Trophoblast cell (in vitro differentiated cells and primary cell): ENCODE measurements around the gene CD2AP.
A peak's percentile ranks its signal among the peaks of the same experiment; 100 is the strongest.

Source experiments
- DNase-seq, 2 donors: peaks; one replicate each; pipeline ENCODE4 v3.0.0-alpha.2; 2016
- H2AFZ ChIP-seq: 2 replicates; pipeline ENCODE4 v1.6.1; 2013; ENCODE audit warnings: low read length, moderate library complexity, mild to moderate bottlenecking; ENCODE audit not compliant: insufficient read depth, poor library complexity
- H2AK5ac ChIP-seq: 2 replicates; pipeline ENCODE4 v1.6.1; 2013; ENCODE audit warnings: mild to moderate bottlenecking, low read length
- H2BK120ac ChIP-seq: 2 replicates; pipeline ENCODE4 v1.6.1; 2013; ENCODE audit warnings: low read length, mild to moderate bottlenecking, moderate library complexity; ENCODE audit not compliant: insufficient read depth, poor library complexity
- H2BK12ac ChIP-seq: 2 replicates; pipeline ENCODE4 v1.6.1; 2013; ENCODE audit warnings: mild to moderate bottlenecking, low read length, moderate library complexity
- H2BK5ac ChIP-seq: 2 replicates; pipeline ENCODE4 v1.6.1; 2013; ENCODE audit warnings: low read length, low read depth, moderate library complexity, mild to moderate bottlenecking; ENCODE audit not compliant: poor library complexity
- H3K14ac ChIP-seq: 2 replicates; pipeline ENCODE4 v1.6.1; 2013; ENCODE audit warnings: mild to moderate bottlenecking, low read length
- H3K18ac ChIP-seq: 2 replicates; pipeline ENCODE4 v1.6.1; 2013; ENCODE audit warnings: mild to moderate bottlenecking, low read length
- H3K23ac ChIP-seq: 2 replicates; pipeline ENCODE4 v1.6.1; 2013; ENCODE audit warnings: low read length
- H3K27ac ChIP-seq: 2 replicates; pipeline ENCODE4 v1.5.1; 2013; ENCODE audit warnings: low read depth, mild to moderate bottlenecking, inconsistent platforms, low read length, moderate library complexity
- H3K27me3 ChIP-seq: 2 replicates; pipeline ENCODE4 v1.6.1; 2013; ENCODE audit warnings: inconsistent platforms, mild to moderate bottlenecking, low read length, moderate library complexity; ENCODE audit not compliant: insufficient read depth
- H3K36me3 ChIP-seq, 2 experiments: 1 replicate in 1 of 2; 2 replicates in 1 of 2; pipeline ENCODE4 v1.6.1; 2013; ENCODE audit warnings: low read length in 2 of 2, mild to moderate bottlenecking in 2 of 2, moderate library complexity in 1 of 2; ENCODE audit not compliant: insufficient read depth in 2 of 2, control insufficient read depth in 1 of 2
- H3K4ac ChIP-seq: 2 replicates; pipeline ENCODE4 v1.6.1; 2013; ENCODE audit warnings: low read depth, mild to moderate bottlenecking, low read length, moderate library complexity
- H3K4me1 ChIP-seq, 2 experiments: 1 replicate in 1 of 2; 2 replicates in 1 of 2; pipeline ENCODE4 v1.6.1; 2013; ENCODE audit warnings: low read length in 2 of 2, mild to moderate bottlenecking in 2 of 2, moderate library complexity in 1 of 2; ENCODE audit not compliant: insufficient read depth in 2 of 2, control insufficient read depth in 1 of 2
- H3K4me2 ChIP-seq: 2 replicates; pipeline ENCODE4 v1.6.1; 2013; ENCODE audit warnings: inconsistent platforms, mild to moderate bottlenecking, low read length, moderate library complexity
- H3K4me3 ChIP-seq: 2 replicates; pipeline ENCODE4 v1.5.1; 2013; ENCODE audit warnings: mild to moderate bottlenecking, low read depth, low read length, inconsistent platforms
- H3K79me1 ChIP-seq: one replicate; pipeline ENCODE4 v1.6.1; 2013; ENCODE audit warnings: low read length
- H3K79me2 ChIP-seq: 2 replicates; pipeline ENCODE4 v1.6.1; 2013; ENCODE audit warnings: low read length, mild to moderate bottlenecking; ENCODE audit not compliant: control insufficient read depth, insufficient read depth, poor library complexity
- H3K9ac ChIP-seq: 2 replicates; pipeline ENCODE4 v1.6.1; 2013; ENCODE audit warnings: mild to moderate bottlenecking, low read length
- H3K9me3 ChIP-seq: 2 replicates; pipeline ENCODE4 v1.6.1; 2013; ENCODE audit warnings: low read depth, mild to moderate bottlenecking, control low read depth, inconsistent platforms, low read length; ENCODE audit not compliant: insufficient read depth
- H4K12ac ChIP-seq: 2 replicates; pipeline ENCODE4 v1.6.1; 2013; ENCODE audit warnings: low read depth, mild to moderate bottlenecking, low read length, moderate library complexity
- H4K8ac ChIP-seq: 2 replicates; pipeline ENCODE4 v1.6.1; 2013; ENCODE audit warnings: low read depth, mild to moderate bottlenecking, low read length, moderate library complexity
- H4K91ac ChIP-seq: one replicate; pipeline ENCODE4 v1.6.1; 2013; ENCODE audit warnings: low read depth, mild to moderate bottlenecking, low read length, moderate library complexity
- WGBS: extraction: QIAGEN DNeasy Blood & Tissue Kit; methylation state at CpG from one replicate; pipeline ENCODE4 v1.1.7; 2013; ENCODE audit warnings: missing lambda C conversion rate; ENCODE audit not compliant: insufficient read length, insufficient coverage; ENCODE audit errors: extremely low coverage; 5-methylcytosine and 5-hydroxymethylcytosine counted together

The CD2AP gene

DNA sequence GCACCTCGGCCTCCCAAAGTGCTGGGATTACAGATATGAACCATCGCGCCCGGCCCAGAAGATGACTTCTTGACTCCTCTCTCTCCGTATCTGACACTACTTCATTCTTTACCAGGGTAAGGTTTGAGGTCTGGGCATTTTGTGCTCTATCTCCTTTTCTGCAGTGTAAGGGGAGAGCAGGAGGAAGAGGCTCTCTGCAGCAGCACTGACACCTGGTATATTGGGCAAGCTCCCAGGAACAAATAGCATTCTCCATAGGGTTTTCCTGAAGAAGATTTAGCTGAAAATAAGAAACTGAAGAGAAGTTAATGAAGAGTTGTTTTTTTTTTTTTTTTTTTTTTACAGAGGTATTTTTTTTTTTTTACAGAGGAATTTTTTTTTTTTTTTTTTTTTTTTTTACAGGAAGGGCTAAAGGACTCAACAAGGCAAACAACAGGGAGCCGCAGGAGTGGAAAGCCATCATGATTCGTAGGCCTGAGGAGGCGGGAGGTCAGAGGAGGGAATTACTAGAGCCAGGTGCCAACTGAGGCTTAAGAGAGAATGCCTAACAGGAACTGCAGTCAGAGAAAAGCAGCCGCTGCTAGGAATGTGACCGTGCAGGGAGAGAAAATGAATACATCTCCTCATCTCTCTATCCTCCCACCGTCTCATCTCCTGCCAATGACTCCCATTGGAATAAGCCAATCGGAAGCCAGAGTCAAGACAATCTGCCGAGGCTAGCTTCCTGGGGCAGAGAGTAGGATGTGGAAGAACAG lies 186.1 kb downstream of the CD2AP start:
- no peak overlapping the region for H3K14ac ChIP-seq
- H2AK5ac ChIP-seq = no peak overlapping the region
- no peak overlapping the region for H2BK120ac ChIP-seq
- no peak overlapping the region for H2BK12ac ChIP-seq
- no peak overlapping the region for H3K4ac ChIP-seq
- no peak overlapping the region for H3K4me2 ChIP-seq
- no peaks in the 10 kb centered on the region for H3K79me2 ChIP-seq
- WGBS = no CpG with 5 or more reads among the region's 13 CpGs
- H4K12ac ChIP-seq = no peak overlapping the region
- H2BK5ac ChIP-seq = no peak overlapping the region
- H3K27me3 ChIP-seq = no peaks in the 10 kb centered on the region
- H4K91ac ChIP-seq = no peak overlapping the region
- H3K79me1 ChIP-seq = peaks cover 4% of the 10 kb centered on the region
- no peak overlapping the region for H3K27ac ChIP-seq
- peaks cover 4 to 8% of the 10 kb centered on the region in 2 experiments for H3K4me1 ChIP-seq
- no peak overlapping the region for H3K4me3 ChIP-seq
- no peak overlapping the region for H3K18ac ChIP-seq
- no peak overlapping the region for H3K23ac ChIP-seq
- no peaks in the 10 kb centered on the region for H3K36me3 ChIP-seq
- no peak overlapping the region for H3K9ac ChIP-seq
- H3K9me3 ChIP-seq = no peaks in the 10 kb centered on the region
- DNase-seq = peak in 1 of 2 donors; percentile 21
- H2AFZ ChIP-seq = no peak overlapping the region
- H4K8ac ChIP-seq = no peak overlapping the region

GRCh38 chr6:47665112-47665511 lies 187.5 kb downstream of the CD2AP start:
- Histone ChIP-seq H3K14ac (no peak overlapping the region), H3K27me3 (no peaks in the 10 kb centered on the region), H3K36me3 (no peaks in the 10 kb centered on the region), H4K12ac (no peak overlapping the region), H3K9ac (no peak overlapping the region), H2BK120ac (no peak overlapping the region), H3K23ac (no peak overlapping the region), H3K18ac (no peak overlapping the region), H3K9me3 (no peaks in the 10 kb centered on the region), H3K79me1 (peaks cover 4% of the 10 kb centered on the region), H3K4me1 (peaks cover 4 to 11% of the 10 kb centered on the region in 2 experiments), H2AK5ac (no peak overlapping the region), H2BK12ac (no peak overlapping the region), H2BK5ac (no peak overlapping the region), H3K4me2 (no peak overlapping the region), H3K79me2 (no peaks in the 10 kb centered on the region), H4K8ac (no peak overlapping the region), H4K91ac (no peak overlapping the region), H2AFZ (no peak overlapping the region), H3K4me3 (no peak overlapping the region), H3K27ac (no peak overlapping the region), H3K4ac (no peak overlapping the region)
- peak; percentile 53 to 60 for DNase-seq
- no CpG with 5 or more reads among the region's 3 CpGs for WGBS

DNA sequence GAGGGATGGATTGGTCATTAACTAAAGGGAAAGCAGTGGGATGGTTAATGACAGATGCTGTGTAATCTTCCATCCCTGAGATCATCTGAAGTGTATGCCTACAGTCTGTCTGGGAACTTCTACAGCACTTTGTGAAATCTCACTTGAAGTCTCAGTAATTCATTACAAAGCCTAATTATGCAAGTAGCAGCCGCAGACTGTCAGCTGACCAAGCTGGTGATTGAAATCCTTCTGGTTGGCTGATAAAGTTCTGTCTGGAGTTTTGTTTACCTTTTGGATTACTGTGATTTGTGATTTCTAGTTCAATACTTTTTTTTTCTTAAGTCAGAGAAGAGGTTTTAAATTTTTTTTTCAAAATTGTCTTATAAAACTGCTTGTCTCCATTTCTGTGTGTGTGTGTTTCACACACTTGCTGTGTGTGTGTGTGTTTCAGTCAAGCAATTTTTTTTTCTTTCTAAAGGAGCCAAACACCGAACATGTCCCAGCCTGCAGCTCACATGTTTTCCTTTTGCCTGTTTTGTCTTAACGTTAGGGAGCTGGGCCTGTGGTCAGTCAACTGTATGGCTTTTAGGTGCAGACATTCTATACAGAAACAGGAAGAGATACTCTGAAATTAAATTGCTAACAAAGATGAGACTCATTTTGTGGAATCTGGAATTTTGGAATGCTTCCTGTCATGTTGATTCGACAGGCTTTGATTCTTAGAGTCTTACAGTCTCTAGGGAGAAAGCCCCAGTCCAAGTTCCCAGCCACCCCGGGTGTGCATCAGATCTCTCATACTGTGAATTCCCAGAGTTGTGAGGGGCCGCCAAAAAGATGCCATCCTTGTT lies 192.3 kb downstream of the CD2AP start:
- WGBS = no CpG with 5 or more reads among the region's 6 CpGs
- H3K4ac ChIP-seq = no peak overlapping the region
- H4K12ac ChIP-seq = no peak overlapping the region
- peaks cover 0 to 2% of the 10 kb centered on the region in 2 experiments for H3K4me1 ChIP-seq
- H3K9me3 ChIP-seq = peaks cover 3% of the 10 kb centered on the region
- H2BK12ac ChIP-seq = no peak overlapping the region
- no peaks in the 10 kb centered on the region for H3K27me3 ChIP-seq
- no peak overlapping the region for H2BK120ac ChIP-seq
- H3K14ac ChIP-seq = no peak overlapping the region
- H3K9ac ChIP-seq = no peak overlapping the region
- H3K36me3 ChIP-seq = no peaks in the 10 kb centered on the region
- H3K27ac ChIP-seq = peak overlapping the region; percentile 59
- H3K79me2 ChIP-seq = no peaks in the 10 kb centered on the region
- H3K4me2 ChIP-seq = peak overlapping the region; percentile 40
- no peak overlapping the region for H3K18ac ChIP-seq
- H2AFZ ChIP-seq = no peak overlapping the region
- H2BK5ac ChIP-seq = peak overlapping the region; percentile 18
- no peak for DNase-seq
- H3K4me3 ChIP-seq = no peak overlapping the region
- H3K79me1 ChIP-seq = peaks cover 5% of the 10 kb centered on the region
- no peak overlapping the region for H4K91ac ChIP-seq
- no peak overlapping the region for H3K23ac ChIP-seq
- no peak overlapping the region for H4K8ac ChIP-seq
- H2AK5ac ChIP-seq = no peak overlapping the region

DNA sequence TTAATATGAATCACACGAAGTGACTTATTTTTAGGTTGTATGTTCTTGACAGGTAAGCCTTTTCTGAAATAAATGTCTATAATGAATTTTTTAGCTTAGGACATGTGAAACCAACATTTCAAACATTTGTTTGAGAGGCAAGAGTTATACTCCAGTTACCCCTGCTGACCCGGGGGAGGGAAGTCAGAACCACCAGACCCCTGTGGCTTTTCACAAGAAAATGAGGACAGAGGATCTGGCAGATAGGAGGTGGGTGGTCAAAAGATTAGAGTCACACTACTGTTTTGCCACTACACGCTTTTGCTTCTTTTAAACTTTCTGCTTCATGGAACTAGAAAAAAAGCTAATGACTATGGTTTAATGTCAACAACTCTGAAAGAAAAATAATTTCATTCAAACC lies 193.3 kb downstream of the CD2AP start:
- Histone ChIP-seq H3K4me3 (no peak overlapping the region), H3K79me2 (no peaks in the 10 kb centered on the region), H4K91ac (no peak overlapping the region), H3K36me3 (no peaks in the 10 kb centered on the region), H3K14ac (no peak overlapping the region), H3K27me3 (no peaks in the 10 kb centered on the region), H4K12ac (no peak overlapping the region), H3K4ac (no peak overlapping the region), H4K8ac (no peak overlapping the region), H2AK5ac (no peak overlapping the region), H3K27ac (no peak overlapping the region), H3K23ac (no peak overlapping the region), H2AFZ (no peak overlapping the region), H2BK12ac (no peak overlapping the region), H3K79me1 (peaks cover 5% of the 10 kb centered on the region), H3K9me3 (peaks cover 3% of the 10 kb centered on the region), H3K18ac (no peak overlapping the region), H3K4me1 (peaks cover 0 to 2% of the 10 kb centered on the region in 2 experiments), H3K9ac (no peak overlapping the region), H2BK5ac (no peak overlapping the region), H2BK120ac (no peak overlapping the region), H3K4me2 (no peak overlapping the region)
- no peak for DNase-seq
- WGBS = no CpG with 5 or more reads among the region's 3 CpGs
